SK-N-SH (cell line): ENCODE measurements around the gene TWNK.

Experiments
- CTCF ChIP-seq: fragments of 200-600 bp; sonication (generic); IDR thresholded peaks from 2 replicates; pipeline ENCODE4 v1.6.1; 2017; ENCODE audit warnings: antibody characterized with exemption, mild to moderate bottlenecking, moderate library complexity
- MAX ChIP-seq: IDR thresholded peaks from 2 replicates; pipeline ENCODE4 v1.4.0; 2012; ENCODE audit warnings: low read depth
- NRF1 ChIP-seq: IDR thresholded peaks from 2 replicates; pipeline ENCODE4 v1.6.1; 2012; ENCODE audit warnings: low read depth, mild to moderate bottlenecking, low read length
- POLR2AphosphoS5 ChIP-seq: IDR thresholded peaks from 2 replicates; pipeline ENCODE4 v1.6.1; 2012; ENCODE audit warnings: low read depth, low read length
- RCOR1 ChIP-seq: fragments of 150-350 bp; IDR thresholded peaks from 2 replicates; pipeline ENCODE4 v1.6.1; 2017; ENCODE audit warnings: antibody characterized with exemption, low read length
- SIN3A ChIP-seq: IDR thresholded peaks from 2 replicates; pipeline ENCODE4 v1.6.1; 2012; ENCODE audit warnings: low read depth, mild to moderate bottlenecking, low read length, moderate library complexity, borderline replicate concordance
- SMC3 ChIP-seq: IDR thresholded peaks from 2 replicates; pipeline ENCODE4 v1.6.1; 2012; ENCODE audit warnings: low read depth, low read length, improper control_type of control experiment
- TAF1 ChIP-seq: IDR thresholded peaks from 2 replicates; pipeline ENCODE4 v1.6.1; 2012; ENCODE audit warnings: low read depth, mild to moderate bottlenecking, low read length, moderate library complexity, borderline replicate concordance
- ZBTB33 ChIP-seq: IDR thresholded peaks from 2 replicates; pipeline ENCODE4 v1.4.0; 2012; ENCODE audit warnings: low read depth, borderline replicate concordance

GRCh38 chr10:101029520-101030295, 42.4 kb downstream of the TWNK start:
- TF ChIP-seq ZBTB33 (no peak), CTCF (peak; percentile 26; the same call in 1 of the 2 replicates), RCOR1 (no peak), TAF1 (no peak), SIN3A (no peak), SMC3 (no peak), MAX (no peak), POLR2AphosphoS5 (no peak), NRF1 (no peak)
